Activated T-cell treated with anti-CD3 and anti-CD28 coated beads, Interleukin-2, amount 50 U/mL, for 24 hours (primary cell): Measurements from ENCODE around the gene LIPE.
"Not testable (repeated sequence)": the region's sequence is repeated elsewhere in the genome, so short reads cannot be mapped to it uniquely, and the experiment has no call there.

Source experiments
- DNase-seq: peaks from one replicate; pipeline ENCODE4 v3.0.0-alpha.2; 2020
- H3K27ac Mint-ChIP-seq: 2 replicates; pipeline ENCODE4 v1.8.0; 2020; ENCODE audit warnings: mild to moderate bottlenecking, mixed read lengths
- H3K27me3 Mint-ChIP-seq: 2 replicates; pipeline ENCODE4 v1.8.0; 2020; ENCODE audit warnings: mixed read lengths
- H3K36me3 Mint-ChIP-seq: 2 replicates; pipeline ENCODE4 v1.8.0; 2020; ENCODE audit warnings: low read depth, mixed read lengths
- H3K4me1 Mint-ChIP-seq: 2 replicates; pipeline ENCODE4 v1.8.0; 2020; ENCODE audit warnings: low read depth, mixed read lengths
- H3K4me3 Mint-ChIP-seq: 2 replicates; pipeline ENCODE4 v1.8.0; 2020; ENCODE audit warnings: mild to moderate bottlenecking, moderate library complexity, mixed read lengths
- H3K9me3 Mint-ChIP-seq: 2 replicates; pipeline ENCODE4 v1.8.0; 2020; ENCODE audit warnings: mixed read lengths

LIPE gene

GRCh38 chr19:42459926-42460325, 32.7 kb upstream of the LIPE start:
- DNase-seq = no peak
- H3K9me3 Mint-ChIP-seq = no peaks in the 10 kb centered on the region
- H3K4me3 Mint-ChIP-seq = no peak overlapping the region
- H3K27ac Mint-ChIP-seq = no peak overlapping the region
- no peaks in the 10 kb centered on the region for H3K36me3 Mint-ChIP-seq
- no peaks in the 10 kb centered on the region for H3K27me3 Mint-ChIP-seq
- peaks cover 6% of the 10 kb centered on the region for H3K4me1 Mint-ChIP-seq

- no peaks in the 10 kb centered on the region for H3K27me3 Mint-ChIP-seq
- H3K36me3 Mint-ChIP-seq = no peaks in the 10 kb centered on the region
- no peak overlapping the region for H3K27ac Mint-ChIP-seq
- no peaks in the 10 kb centered on the region for H3K9me3 Mint-ChIP-seq
- H3K4me3 Mint-ChIP-seq = no peak overlapping the region
- peaks cover 11% of the 10 kb centered on the region for H3K4me1 Mint-ChIP-seq
- DNase-seq = no peak
These were observed 28.5 kb upstream of the LIPE start for GRCh38 chr19:42455621-42456081.

GRCh38 chr19:42455086-42455485, 27.9 kb upstream of the LIPE start:
- Mint-ChIP-seq H3K36me3 (no peaks in the 10 kb centered on the region), H3K27me3 (no peaks in the 10 kb centered on the region), H3K4me1 (peaks cover 11% of the 10 kb centered on the region), H3K4me3 (no peak overlapping the region), H3K9me3 (no peaks in the 10 kb centered on the region), H3K27ac (no peak overlapping the region)
- no peak for DNase-seq

- Mint-ChIP-seq H3K4me3 (no peak overlapping the region), H3K36me3 (no peaks in the 10 kb centered on the region), H3K9me3 (no peaks in the 10 kb centered on the region), H3K27ac (no peak overlapping the region), H3K27me3 (no peaks in the 10 kb centered on the region), H3K4me1 (peaks cover 11% of the 10 kb centered on the region)
- DNase-seq = no peak
These were observed 25.4 kb upstream of the LIPE start for GRCh38 chr19:42452590-42452989.

GRCh38 chr19:42450314-42450934, 23.2 kb upstream of the LIPE start:
- no peak overlapping the region for H3K4me3 Mint-ChIP-seq
- H3K27me3 Mint-ChIP-seq = no peaks in the 10 kb centered on the region

GRCh38 chr19:42448306-42448705, 21.1 kb upstream of the LIPE start:
- H3K9me3 Mint-ChIP-seq, H3K27me3 Mint-ChIP-seq, H3K4me1 Mint-ChIP-seq, H3K36me3 Mint-ChIP-seq, H3K4me3 Mint-ChIP-seq, H3K27ac Mint-ChIP-seq, DNase-seq: not testable (repeated sequence)

More at GRCh38 chr19:42450314-42450934, 23.2 kb upstream of the LIPE start:
- Mint-ChIP-seq H3K27ac (no peak overlapping the region), H3K36me3 (no peaks in the 10 kb centered on the region), H3K9me3 (no peaks in the 10 kb centered on the region), H3K4me1 (peaks cover 7% of the 10 kb centered on the region)
- DNase-seq = peak; percentile 72

- no peak for DNase-seq
- Mint-ChIP-seq H3K27me3 (no peaks in the 10 kb centered on the region), H3K4me3 (no peak overlapping the region), H3K4me1 (peaks cover 22% of the 10 kb centered on the region), H3K9me3 (no peaks in the 10 kb centered on the region), H3K27ac (no peak overlapping the region), H3K36me3 (no peaks in the 10 kb centered on the region)
These were observed 18.8 kb upstream of the LIPE start for GRCh38 chr19:42445948-42446347.

GRCh38 chr19:42443944-42444398, 16.8 kb upstream of the LIPE start:
- no peaks in the 10 kb centered on the region for H3K9me3 Mint-ChIP-seq
- H3K36me3 Mint-ChIP-seq = no peaks in the 10 kb centered on the region
- H3K4me3 Mint-ChIP-seq = no peak overlapping the region
- DNase-seq = no peak
- H3K27me3 Mint-ChIP-seq = no peaks in the 10 kb centered on the region
- H3K4me1 Mint-ChIP-seq = peaks cover 35% of the 10 kb centered on the region
- H3K27ac Mint-ChIP-seq = no peak overlapping the region

GRCh38 chr19:42442833-42443232, 15.6 kb upstream of the LIPE start, which contains the start of gene CXCL17:
Gene CXCL17 (minus strand): TSS chr19:42442946. CDS start chr19:42442832, 114 bp downstream.
- Mint-ChIP-seq H3K27me3 (no peaks in the 10 kb centered on the region), H3K36me3 (no peaks in the 10 kb centered on the region), H3K9me3 (no peaks in the 10 kb centered on the region), H3K4me1 (peaks cover 40% of the 10 kb centered on the region), H3K27ac (no peak within 1 kb of the TSS), H3K4me3 (no peak within 1 kb of the TSS)
- no peak for DNase-seq

- Mint-ChIP-seq H3K27ac (no peak overlapping the region), H3K27me3 (no peaks in the 10 kb centered on the region), H3K4me1 (peaks cover 40% of the 10 kb centered on the region), H3K36me3 (no peaks in the 10 kb centered on the region), H3K9me3 (no peaks in the 10 kb centered on the region), H3K4me3 (no peak overlapping the region)
- DNase-seq = no peak
These were observed 13.9 kb upstream of the LIPE start for GRCh38 chr19:42441049-42441445.

- Mint-ChIP-seq H3K9me3 (no peaks in the 10 kb centered on the region), H3K27me3 (no peaks in the 10 kb centered on the region), H3K36me3 (no peaks in the 10 kb centered on the region), H3K4me1 (peaks cover 40% of the 10 kb centered on the region), H3K27ac (no peak overlapping the region), H3K4me3 (no peak overlapping the region)
- peak; percentile 87 for DNase-seq
These were observed 13.3 kb upstream of the LIPE start for GRCh38 chr19:42440357-42441048.

- Mint-ChIP-seq H3K36me3 (no peaks in the 10 kb centered on the region), H3K4me3 (no peak overlapping the region), H3K4me1 (peaks cover 22% of the 10 kb centered on the region), H3K27ac (no peak overlapping the region), H3K27me3 (no peaks in the 10 kb centered on the region), H3K9me3 (no peaks in the 10 kb centered on the region)
- DNase-seq = no peak
These were observed 8.8 kb upstream of the LIPE start for GRCh38 chr19:42436006-42436405.

GRCh38 chr19:42435316-42435715, 8.1 kb upstream of the LIPE start:
- no peaks in the 10 kb centered on the region for H3K9me3 Mint-ChIP-seq
- H3K4me3 Mint-ChIP-seq = no peak overlapping the region
- DNase-seq = no peak
- H3K27me3 Mint-ChIP-seq = no peaks in the 10 kb centered on the region
- H3K27ac Mint-ChIP-seq = no peak overlapping the region
- H3K4me1 Mint-ChIP-seq = peaks cover 15% of the 10 kb centered on the region
- H3K36me3 Mint-ChIP-seq = no peaks in the 10 kb centered on the region

GRCh38 chr19:42433503-42434260, 6.5 kb upstream of the LIPE start:
- H3K27me3 Mint-ChIP-seq = no peaks in the 10 kb centered on the region
- peak; percentile 72 for DNase-seq
- peaks cover 7% of the 10 kb centered on the region for H3K4me1 Mint-ChIP-seq
- no peak overlapping the region for H3K4me3 Mint-ChIP-seq
- H3K27ac Mint-ChIP-seq = no peak overlapping the region
- H3K9me3 Mint-ChIP-seq = no peaks in the 10 kb centered on the region
- no peaks in the 10 kb centered on the region for H3K36me3 Mint-ChIP-seq

GRCh38 chr19:42431486-42431885, 4.3 kb upstream of the LIPE start:
- Mint-ChIP-seq H3K36me3 (no peaks in the 10 kb centered on the region), H3K9me3 (no peaks in the 10 kb centered on the region), H3K4me3 (no peak overlapping the region), H3K27ac (no peak overlapping the region), H3K4me1 (peaks cover 3% of the 10 kb centered on the region), H3K27me3 (no peaks in the 10 kb centered on the region)
- no peak for DNase-seq
